Fibroblast of skin of abdomen (primary cell): ENCODE data around the gene SLC51B.

Experiments used
- DNase-seq: peaks from one replicate; pipeline ENCODE4 v3.0.0-alpha.2; 2013

Gene SLC51B

DNA sequence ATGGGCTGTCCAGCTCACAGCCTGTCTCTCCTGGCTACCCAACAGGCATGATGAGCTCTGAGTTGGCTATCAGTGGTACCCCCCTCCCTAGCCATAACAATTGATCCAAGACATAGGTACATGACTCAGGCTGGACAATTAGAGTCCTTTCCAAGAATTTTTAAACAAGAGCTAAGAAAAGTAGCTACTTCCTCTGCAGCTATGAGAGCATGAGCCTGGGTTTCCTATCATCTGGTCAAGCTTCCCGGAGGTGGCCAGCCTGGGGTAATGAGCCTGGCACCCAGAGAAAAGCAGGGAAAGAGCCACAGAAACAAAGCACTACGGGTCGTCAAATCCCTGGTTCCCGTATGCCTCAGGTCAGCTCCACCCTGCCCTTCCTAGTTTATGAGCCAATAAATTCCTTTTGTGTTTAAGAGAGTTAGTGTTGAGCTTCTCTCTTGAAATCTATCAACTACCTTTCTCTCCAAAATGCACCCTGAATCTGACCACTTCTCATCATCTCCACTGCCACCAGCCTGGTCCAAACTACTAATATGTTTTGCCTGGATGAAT, 2.3 kb upstream of the SLC51B start:
- DNase-seq = no peak

DNA sequence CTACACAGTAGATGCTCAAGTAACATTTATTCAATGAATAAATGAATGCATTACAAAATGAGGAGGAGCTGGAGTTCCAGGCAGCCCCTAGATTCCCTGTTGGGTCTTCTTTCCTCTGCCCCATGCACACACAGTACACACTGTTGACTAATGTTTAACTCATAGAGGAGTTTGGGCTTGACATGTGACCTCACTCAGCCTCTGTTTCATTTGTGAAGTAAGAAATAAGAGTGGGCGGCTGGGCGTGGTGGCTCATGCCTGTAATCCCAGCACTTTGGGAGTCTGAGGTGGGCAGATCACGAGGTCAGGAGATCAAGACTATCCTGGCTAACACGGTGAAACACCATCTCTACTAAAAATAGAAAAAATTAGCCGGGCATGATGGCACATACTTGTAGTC, 969 bp upstream of the SLC51B start:
- peak; percentile 20 for DNase-seq

GRCh38 chr15:65048241-65048640, 3.1 kb downstream of the SLC51B start:
- DNase-seq = no peak

- peak; percentile 94 for DNase-seq
Measured at GRCh38 chr15:65049418-65049840, 4.2 kb downstream of the SLC51B start.

GRCh38 chr15:65050270-65050669, 5.1 kb downstream of the SLC51B start:
- DNase-seq = no peak

DNA sequence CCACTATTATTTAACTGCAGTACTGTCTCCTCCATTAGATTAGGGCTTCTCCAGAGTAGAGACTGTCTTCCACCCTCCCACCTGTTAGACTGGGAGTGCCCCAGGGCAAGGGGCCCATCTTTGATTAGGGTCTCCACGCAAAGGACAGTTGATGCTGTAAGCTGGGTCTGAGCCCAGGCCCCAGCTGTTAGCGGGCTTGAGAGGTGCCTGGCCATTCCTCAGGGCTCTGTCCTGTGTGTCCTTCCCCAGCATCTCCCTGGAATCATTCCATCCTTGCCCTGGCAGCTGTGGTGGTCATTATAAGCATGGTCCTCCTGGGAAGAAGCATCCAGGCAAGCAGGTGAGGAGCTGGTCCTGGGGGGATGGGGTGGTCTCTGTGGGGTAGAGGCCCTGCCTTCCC, 6.1 kb downstream of the SLC51B start:
- DNase-seq = no peak

DNA sequence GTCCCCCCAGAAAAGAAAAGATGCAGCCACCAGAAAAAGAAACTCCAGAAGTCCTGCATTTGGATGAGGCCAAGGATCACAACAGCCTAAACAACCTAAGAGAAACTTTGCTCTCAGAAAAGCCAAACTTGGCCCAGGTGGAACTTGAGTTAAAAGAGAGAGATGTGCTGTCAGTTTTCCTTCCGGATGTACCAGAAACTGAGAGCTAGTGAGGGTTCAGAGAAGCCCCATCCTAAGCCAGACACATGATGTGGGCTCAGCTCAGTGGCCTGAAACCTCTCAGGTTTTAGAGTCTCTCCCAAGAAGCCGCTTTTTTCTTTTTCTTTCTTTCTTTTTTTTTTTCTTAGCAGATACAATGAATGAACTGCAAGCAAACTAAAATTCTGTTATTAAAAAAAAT, 7.8 kb downstream of the SLC51B start:
- no peak for DNase-seq

GRCh38 chr15:65054333-65055200, 9.4 kb downstream of the SLC51B start:
- peak; percentile 58 for DNase-seq

DNA sequence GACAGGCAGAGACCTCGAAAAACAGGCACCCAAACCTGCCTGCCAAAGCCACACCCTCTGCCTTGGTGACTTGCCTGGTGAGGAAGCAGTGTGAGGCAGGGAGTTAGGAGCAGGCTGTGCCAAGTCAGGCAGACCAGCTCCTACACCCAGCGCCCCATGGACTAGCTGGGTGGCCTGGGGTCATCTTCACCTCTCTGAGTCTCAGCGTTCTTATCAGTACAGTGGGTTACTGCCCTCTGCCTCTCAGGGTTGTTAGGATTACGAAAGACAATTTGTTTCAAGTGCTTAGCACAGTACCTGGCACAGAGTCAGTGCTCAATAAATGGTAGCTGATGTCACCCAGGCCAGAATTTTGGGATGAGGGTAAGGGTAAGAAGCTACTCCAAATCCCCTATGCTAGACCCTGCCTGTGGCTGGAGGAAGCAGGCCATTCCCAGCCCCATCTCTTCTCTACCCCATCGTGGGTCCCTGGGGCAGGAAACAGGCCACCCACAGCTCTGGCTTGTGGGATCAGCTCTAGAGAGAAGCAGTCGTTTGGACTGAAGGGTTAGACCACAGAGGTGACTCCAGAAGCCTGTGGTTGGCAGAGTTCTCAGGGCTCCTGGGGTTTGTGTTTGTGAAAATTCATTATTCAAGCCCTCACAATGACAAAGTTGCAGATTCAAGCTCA, 10.1 kb downstream of the SLC51B start:
- no peak for DNase-seq

DNA sequence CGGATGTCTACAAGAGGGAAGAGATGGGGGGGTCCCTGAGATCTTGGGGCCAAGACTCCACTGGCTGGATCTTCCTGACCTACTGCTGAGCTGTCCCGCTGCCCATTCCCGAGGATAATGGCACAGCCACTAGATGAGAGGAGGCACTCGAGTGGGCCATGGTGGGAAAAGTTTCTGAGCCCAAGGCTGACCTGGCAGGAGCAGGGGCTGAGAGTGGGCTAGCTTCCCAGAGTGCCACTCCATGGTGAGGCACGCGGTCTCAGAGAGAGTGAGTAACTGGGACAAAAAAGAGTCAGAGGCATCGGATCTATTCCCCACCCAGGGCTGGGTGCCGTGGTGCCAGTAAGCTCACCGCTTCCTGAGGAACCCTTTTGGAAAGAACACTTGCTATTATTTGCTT, 10.9 kb downstream of the SLC51B start:
- no peak for DNase-seq

DNA sequence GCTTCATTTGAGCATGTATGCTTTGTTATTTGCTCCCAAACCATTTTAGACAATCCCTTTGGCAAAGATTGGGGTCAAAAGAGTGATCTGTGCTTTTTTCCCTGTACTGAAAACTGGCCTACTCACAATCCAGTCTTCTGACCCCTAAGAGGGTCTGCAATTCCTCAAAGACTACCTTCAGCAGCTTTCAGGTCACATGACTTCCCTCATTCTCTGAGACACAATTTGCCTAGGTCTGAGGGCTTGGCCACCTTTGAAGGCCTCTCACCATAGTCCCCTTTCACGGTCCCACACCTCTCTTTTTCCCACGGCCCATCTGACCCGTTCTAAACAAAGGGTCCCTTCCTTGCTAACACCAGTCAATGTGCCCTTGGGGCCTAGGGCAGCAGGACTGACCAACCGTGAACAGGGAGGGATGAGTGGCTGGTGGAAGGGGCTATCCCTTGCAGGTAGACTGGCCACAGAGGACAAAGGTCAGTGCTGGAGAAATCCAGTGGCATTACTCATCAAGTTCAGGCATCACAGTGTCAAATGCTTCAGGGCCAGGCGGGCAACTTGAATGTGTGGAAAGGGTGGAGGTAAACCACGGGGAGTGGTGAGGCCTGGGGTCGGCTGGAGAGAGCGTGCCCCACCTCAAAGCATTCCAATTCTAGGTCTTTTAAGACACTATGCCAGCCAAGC, 11.8 kb downstream of the SLC51B start:
- no peak for DNase-seq

- DNase-seq = no peak
Measured at GRCh38 chr15:65057549-65057940, 12.4 kb downstream of the SLC51B start.

GRCh38 chr15:65058394-65059368, 13.5 kb downstream of the SLC51B start:
- no peak for DNase-seq

GRCh38 chr15:65059369-65059750, 14.2 kb downstream of the SLC51B start:
- no peak for DNase-seq

DNA sequence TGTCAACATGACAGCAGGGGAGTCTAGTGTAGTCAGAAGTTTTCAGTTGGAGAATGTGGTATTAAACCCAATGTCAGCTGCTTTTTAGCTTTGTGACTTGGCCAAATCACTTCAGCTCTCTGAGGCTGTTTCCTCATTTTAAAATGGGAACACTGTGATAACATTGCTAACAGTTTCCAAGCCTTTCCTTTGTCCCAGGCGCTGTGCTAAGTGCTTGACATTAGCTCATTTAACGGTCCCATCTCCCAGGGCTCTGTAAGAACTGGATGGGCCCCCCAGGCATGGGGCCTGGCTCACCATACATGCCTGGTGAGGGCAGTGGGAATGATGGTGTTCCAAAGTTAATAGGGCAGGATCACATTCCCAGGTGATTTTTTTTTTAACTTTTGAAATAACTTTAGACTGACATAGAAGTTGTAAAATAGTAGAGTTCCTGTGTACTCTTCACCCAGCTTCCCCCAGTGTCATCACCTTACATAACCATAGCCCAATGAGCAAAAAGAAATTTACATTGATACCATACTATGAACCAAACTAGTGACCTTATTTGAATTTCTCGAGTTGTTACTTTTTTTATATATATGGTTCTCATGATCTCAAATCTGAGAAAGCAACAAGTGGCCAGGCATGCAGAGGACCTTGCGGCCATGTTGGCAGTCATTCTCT, 14.9 kb downstream of the SLC51B start:
- no peak for DNase-seq

DNA sequence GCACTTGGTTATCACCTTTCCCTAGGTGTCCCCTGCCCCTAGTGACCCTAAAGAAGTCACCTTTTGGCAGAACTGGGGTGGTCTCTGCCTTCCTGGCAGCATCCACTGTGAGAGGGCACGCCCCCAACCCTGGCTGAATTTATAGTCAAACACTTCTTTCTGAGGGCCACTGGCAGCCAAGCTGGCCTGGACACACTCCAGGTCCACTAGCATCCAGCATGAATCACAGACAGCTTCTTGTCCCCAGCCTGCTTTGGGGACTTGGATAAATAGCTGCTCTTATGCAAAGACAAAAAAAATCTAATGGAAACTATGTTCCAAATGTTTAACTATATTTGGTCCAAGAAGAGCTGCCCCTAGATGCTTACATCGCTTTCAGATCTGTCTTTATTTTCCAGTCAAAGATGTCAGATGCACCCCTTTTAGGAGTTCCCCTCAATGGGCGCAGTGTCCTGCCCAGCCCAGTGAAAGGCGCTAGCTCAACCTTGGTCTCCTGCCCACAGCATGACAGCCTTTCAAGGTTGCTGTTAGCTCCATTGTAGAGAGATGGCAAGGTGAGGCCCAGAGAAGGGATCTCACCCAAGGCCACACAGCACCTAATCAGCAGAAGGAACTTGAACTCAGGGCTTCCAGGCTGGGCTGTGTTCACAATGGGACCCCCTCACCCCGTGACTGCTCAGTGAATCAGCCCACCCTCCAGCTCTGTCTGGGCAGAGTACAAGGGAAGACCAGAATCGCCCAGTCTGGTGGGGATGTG, 15.6 kb downstream of the SLC51B start:
- DNase-seq = no peak

DNA sequence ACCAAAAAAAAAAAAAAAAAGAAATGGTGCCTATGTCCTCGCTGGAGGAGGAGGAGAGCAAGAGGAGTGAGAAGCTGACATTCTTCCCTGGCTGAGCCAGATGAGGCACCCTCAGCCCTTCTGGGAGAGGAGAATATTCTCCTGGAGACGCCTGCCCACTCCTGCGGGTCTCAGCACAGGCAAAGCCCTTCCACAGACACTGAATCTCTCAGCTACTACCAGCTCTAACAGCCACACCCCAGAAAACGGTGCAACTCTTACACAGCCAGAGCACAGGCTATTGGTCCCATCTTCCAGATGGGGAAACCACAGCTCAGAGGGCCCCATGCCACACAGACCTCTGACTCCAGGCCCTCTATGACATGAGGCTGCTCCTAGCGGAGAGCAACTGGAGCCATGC, 16.9 kb downstream of the SLC51B start:
- no peak for DNase-seq

GRCh38 chr15:65062726-65063125, 17.5 kb downstream of the SLC51B start:
- DNase-seq = no peak

GRCh38 chr15:65066001-65066634, 20.9 kb downstream of the SLC51B start:
- DNase-seq = no peak
